Activated T-helper 9 cell treated with anti-CD3 and anti-CD28 coated beads, Interleukin-2, amount 50 U/mL, for 16 hours (primary cell): ENCODE data around the gene NKX1-1.
"Not testable (repeated sequence)": the region's sequence is repeated elsewhere in the genome, so short reads cannot be mapped to it uniquely, and the experiment has no call there.

Source experiments
- DNase-seq: peaks from one replicate; pipeline ENCODE4 v3.0.0-alpha.2; 2020; ENCODE audit warnings: low read depth

Gene NKX1-1

GRCh38 chr4:1373892-1374705, 32.1 kb downstream of the NKX1-1 start:
- DNase-seq = no peak

DNA sequence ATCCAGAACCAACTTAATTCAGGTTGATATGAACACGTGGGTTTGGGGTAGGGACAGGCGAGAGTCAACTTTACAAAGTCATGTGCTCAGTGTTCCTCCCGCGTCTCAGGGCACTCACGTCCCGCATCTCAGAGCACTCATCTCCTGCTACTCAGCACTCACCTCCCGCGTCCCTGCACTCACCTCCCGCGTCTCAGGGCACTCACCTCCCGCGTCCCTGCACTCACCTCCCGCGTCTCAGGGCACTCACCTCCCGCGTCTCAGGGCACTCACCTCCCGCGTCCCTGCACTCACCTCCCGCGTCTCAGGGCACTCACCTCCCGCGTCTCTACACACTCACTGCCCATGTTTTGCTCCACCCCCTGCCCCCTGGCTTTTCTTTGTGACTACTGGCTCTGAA, 33.7 kb downstream of the NKX1-1 start:
- not testable (repeated sequence) for DNase-seq

- DNase-seq = no peak
Observed at GRCh38 chr4:1371176-1372165, 34.8 kb downstream of the NKX1-1 start.

- DNase-seq = no peak
Observed at GRCh38 chr4:1370321-1371124, 35.7 kb downstream of the NKX1-1 start.

- DNase-seq = no peak
Observed at GRCh38 chr4:1369479-1370079, 36.7 kb downstream of the NKX1-1 start.

- no peak for DNase-seq
Observed at GRCh38 chr4:1369091-1369450, 37.2 kb downstream of the NKX1-1 start.

- DNase-seq = no peak
Observed at GRCh38 chr4:1368421-1369090, 37.7 kb downstream of the NKX1-1 start.

DNA sequence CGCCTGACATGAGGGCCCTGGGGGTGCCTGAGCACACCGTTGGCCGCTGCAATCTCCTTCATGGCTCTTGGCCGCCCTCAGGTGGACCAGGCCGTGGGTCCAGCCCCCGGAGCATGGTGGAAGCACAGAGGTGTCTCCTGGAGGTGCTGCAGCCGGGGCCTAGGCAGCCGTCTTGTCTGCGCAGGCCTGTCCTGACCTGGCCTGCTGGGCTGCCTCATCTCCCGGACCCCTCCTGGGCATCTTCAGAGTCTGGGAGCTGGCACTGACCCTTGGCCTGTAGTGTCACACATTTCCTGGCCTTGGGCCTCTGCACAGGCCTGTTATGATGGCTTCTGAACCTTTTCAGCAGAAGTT, 38.3 kb downstream of the NKX1-1 start:
- DNase-seq = no peak

DNA sequence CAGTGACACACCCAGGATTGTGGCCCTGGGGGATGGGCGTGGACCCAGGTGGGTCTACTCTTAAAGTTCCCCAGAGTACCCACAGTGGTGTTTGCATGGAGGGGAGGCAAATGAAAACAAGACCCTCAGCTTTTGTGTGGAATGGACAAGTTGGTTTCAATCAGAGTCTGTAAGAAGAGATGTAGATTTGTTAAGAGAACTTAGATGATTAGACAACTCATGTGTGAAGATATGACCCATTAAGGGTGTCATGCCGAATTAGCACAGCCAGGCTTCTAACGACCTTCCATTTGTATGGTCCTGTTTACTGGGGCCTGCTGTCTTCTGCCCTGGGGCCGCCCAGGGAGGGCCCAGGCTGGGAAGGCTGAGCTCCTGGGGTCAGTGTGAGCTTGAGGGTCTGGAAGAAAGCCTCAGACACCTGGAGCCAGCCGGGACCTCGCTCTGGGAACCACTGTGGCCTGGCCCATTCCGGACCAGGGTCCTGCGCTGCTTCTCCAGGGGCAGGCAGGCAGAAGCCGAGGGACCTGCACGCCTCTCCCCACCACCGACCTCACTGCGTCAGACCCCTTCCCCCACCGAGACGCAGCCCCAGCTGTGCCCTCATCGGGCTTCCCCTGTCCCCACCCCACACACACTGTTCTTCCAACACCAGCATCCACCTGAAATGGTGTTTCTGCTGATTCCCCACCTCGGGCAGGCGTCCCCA, 38.9 kb downstream of the NKX1-1 start:
- no peak for DNase-seq

- DNase-seq = no peak
Observed at GRCh38 chr4:1366371-1367229, 39.6 kb downstream of the NKX1-1 start.

GRCh38 chr4:1365271-1366178, 40.7 kb downstream of the NKX1-1 start:
- no peak for DNase-seq

DNA sequence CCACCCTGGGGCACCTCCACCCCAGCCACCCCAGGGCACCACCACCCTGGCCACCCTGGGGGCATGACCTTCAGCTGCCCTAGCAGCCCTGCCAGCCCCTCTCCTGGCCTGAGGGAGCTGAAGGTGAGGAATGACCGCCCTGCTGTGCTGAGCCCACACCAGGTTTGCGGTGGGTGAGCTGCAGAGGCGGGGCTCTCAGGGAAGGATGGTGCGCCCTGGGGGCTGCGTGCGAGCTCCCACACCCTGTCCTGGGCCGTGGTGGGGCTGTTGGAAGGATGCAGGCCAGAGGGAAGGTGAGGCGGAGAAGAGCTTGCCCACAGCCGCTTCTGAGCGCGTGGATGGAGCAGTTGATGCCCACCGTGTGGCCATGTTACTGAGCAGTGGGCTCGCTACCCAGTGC, 41.5 kb downstream of the NKX1-1 start:
- DNase-seq = no peak

GRCh38 chr4:1364217-1364616, 42.0 kb downstream of the NKX1-1 start:
- no peak for DNase-seq

DNA sequence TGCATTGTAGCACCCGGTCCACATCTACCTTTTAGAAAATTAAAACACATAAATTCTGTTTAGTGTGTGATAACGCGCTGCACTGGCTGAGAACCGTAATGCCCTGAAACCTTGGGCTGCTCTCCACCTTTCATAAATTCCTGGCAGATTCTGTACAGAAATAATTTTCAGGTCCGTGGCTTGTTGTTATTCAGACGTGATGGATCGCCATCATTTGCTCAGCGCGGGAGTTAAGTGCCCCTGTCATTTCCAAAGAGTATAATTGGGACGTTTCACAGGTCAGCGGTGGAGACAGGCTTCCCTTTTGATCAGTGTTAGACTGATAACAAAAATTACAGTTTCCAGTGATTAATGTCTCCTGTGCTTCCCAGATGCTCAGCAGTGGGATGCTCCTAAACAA, 42.7 kb downstream of the NKX1-1 start:
- DNase-seq = no peak

- no peak for DNase-seq
Observed at GRCh38 chr4:1362521-1362920, 43.7 kb downstream of the NKX1-1 start.

DNA sequence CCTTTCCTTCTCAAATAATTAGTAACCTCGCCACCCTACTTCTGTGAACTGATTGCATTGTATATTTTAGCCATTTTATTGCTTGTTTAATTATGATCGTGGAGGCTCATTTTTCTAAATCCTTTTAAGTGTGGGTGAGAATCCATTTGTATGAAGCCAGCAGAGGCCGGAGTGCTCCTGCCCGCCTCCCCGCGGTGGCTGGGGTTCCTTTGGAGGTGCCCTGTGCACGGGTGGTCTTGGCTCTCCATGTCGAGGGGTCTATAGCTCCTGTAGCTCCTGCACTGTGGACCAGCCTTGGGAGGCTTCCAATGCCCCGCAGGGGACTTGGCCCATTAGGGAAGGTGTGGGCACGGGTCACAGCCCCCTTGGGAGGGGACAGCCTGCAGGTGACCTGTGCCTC, 44.2 kb downstream of the NKX1-1 start:
- no peak for DNase-seq

- DNase-seq = no peak
Observed at GRCh38 chr4:1361431-1361830, 44.8 kb downstream of the NKX1-1 start.

GRCh38 chr4:1360423-1361283, 45.6 kb downstream of the NKX1-1 start:
- no peak for DNase-seq
